GM12891 (cell line): Measurements from ENCODE around the gene NEK10.

Experiments
- POLR2A ChIP-seq: IDR thresholded peaks from 2 replicates; pipeline ENCODE4 v1.6.1; 2011; ENCODE audit warnings: low read depth, low read length, control low read depth
- SPI1 ChIP-seq: IDR thresholded peaks from 2 replicates; pipeline ENCODE4 v1.6.1; 2011; ENCODE audit warnings: low read depth, low read length, control low read depth

DNA sequence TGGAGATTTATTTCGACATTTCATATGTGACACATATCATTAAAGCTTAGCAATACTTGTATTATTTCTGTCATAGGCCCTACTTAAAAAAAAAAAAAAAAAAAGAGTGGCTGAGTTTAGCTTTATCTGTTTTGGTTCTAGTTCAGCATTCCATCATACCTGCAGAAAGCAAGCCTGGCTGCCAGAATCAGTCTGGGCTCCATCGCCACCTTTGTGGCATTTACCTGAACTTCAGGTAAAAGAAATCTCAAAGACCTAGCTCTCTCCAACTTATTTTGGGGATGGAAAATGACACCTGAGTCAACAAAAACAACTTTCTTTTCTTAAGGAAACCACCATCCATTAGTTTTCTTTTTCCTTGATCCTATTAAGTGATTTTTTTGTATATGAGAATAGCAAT, 82.1 kb downstream of the NEK10 start:
- TF ChIP-seq POLR2A (no peak), SPI1 (no peak)
